ENCODE results near the gene RMND1. TPM values are rescaled to one million over a fixed set of nuclear protein-coding genes. Genes with fewer than 3 reads are reported as not detected.

Gene RMND1
- total RNA-seq, 3 donors from 2014 or later = 16.5 to 25.6 (median 21.0) TPM

GRCh38 chr6:151389618-151390275, 62.2 kb downstream of the RMND1 start:
- intact Hi-C loops (cut with DNase I, micrococcal nuclease) = no loop called here
- TF ChIP-seq CTCF (IDR thresholded peaks at IDR 0.05) = no peak
- Histone ChIP-seq H3K4me3 (peak overlapping the region; percentile 100), H3K36me3 (ENCODE audit: low read depth) (no peaks in the 10 kb centered on the region), H3K4me1 (ENCODE audit: low read depth) (peaks cover 26% of the 10 kb centered on the region), H3K9me3 (no peaks in the 10 kb centered on the region)
- peak; percentile 36 for ATAC-seq
- peak; percentile 71 to 76 (median 76) for DNase-seq

- TF ChIP-seq CTCF (IDR thresholded peaks at IDR 0.05) = no peak
- no peak for DNase-seq
- ATAC-seq = no peak
- Histone ChIP-seq H3K4me1 (ENCODE audit: low read depth) (peaks cover 24% of the 10 kb centered on the region), H3K36me3 (ENCODE audit: low read depth) (no peaks in the 10 kb centered on the region), H3K9me3 (no peaks in the 10 kb centered on the region), H3K4me3 (peak overlapping the region; percentile 100)
- intact Hi-C loops (cut with DNase I, micrococcal nuclease) = no loop called here
Measured at GRCh38 chr6:151388997-151389617, 62.8 kb downstream of the RMND1 start.

- H3K4me1 ChIP-seq (ENCODE audit: low read depth) = peaks cover 19% of the 10 kb centered on the region
- no peak for TF ChIP-seq CTCF (IDR thresholded peaks at IDR 0.05)
- intact Hi-C loops (cut with DNase I, micrococcal nuclease) = no loop called here
Measured at GRCh38 chr6:151388236-151388635, 63.7 kb downstream of the RMND1 start.

GRCh38 chr6:151387175-151387970, 64.6 kb downstream of the RMND1 start:
- ATAC-seq (no peak), DNase-seq (no peak)
- Histone ChIP-seq H3K36me3 (ENCODE audit: low read depth) (no peaks in the 10 kb centered on the region), H3K9me3 (no peaks in the 10 kb centered on the region), H3K4me1 (ENCODE audit: low read depth) (peaks cover 10% of the 10 kb centered on the region), H3K4me3 (no peak overlapping the region)
- no peak for TF ChIP-seq CTCF (IDR thresholded peaks at IDR 0.05)
- intact Hi-C loops (cut with DNase I, micrococcal nuclease) = no loop called here

More at GRCh38 chr6:151388236-151388635, 63.7 kb downstream of the RMND1 start:
- no peak for DNase-seq
- ATAC-seq = no peak
- H3K9me3 ChIP-seq = no peaks in the 10 kb centered on the region
- no peak overlapping the region for H3K4me3 ChIP-seq
- H3K36me3 ChIP-seq (ENCODE audit: low read depth) = no peaks in the 10 kb centered on the region

GRCh38 chr6:151385177-151385576, 66.7 kb downstream of the RMND1 start:
- Histone ChIP-seq H3K36me3 (ENCODE audit: low read depth) (no peaks in the 10 kb centered on the region), H3K4me1 (ENCODE audit: low read depth) (peaks cover 9% of the 10 kb centered on the region), H3K9me3 (no peaks in the 10 kb centered on the region), H3K4me3 (no peak overlapping the region)
- no peak for DNase-seq
- ATAC-seq = no peak
- intact Hi-C loops (cut with DNase I, micrococcal nuclease) = no loop called here
- TF ChIP-seq CTCF (IDR thresholded peaks at IDR 0.05) = no peak
